ENCODE results near the gene BRINP2. TPM values are rescaled to one million over a fixed set of nuclear protein-coding genes. Genes with fewer than 3 reads are reported as not detected.

BRINP2 gene
- total RNA-seq, 4 donors from 2014 or later: not detected

- DNase-seq: no peak
- H3K4me3 ChIP-seq: no peak overlapping the region
- no peak for TF ChIP-seq POLR2A (IDR thresholded peaks at IDR 0.05)
- TF ChIP-seq, protein P1, sequence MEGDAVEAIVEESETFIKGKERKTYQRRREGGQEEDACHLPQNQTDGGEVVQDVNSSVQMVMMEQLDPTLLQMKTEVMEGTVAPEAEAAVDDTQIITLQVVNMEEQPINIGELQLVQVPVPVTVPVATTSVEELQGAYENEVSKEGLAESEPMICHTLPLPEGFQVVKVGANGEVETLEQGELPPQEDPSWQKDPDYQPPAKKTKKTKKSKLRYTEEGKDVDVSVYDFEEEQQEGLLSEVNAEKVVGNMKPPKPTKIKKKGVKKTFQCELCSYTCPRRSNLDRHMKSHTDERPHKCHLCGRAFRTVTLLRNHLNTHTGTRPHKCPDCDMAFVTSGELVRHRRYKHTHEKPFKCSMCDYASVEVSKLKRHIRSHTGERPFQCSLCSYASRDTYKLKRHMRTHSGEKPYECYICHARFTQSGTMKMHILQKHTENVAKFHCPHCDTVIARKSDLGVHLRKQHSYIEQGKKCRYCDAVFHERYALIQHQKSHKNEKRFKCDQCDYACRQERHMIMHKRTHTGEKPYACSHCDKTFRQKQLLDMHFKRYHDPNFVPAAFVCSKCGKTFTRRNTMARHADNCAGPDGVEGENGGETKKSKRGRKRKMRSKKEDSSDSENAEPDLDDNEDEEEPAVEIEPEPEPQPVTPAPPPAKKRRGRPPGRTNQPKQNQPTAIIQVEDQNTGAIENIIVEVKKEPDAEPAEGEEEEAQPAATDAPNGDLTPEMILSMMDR (IDR thresholded peaks at IDR 0.05 in 4 of 5, conservative IDR thresholded peaks at IDR 0.05 in 1 of 5): no peak
- no peaks in the 10 kb centered on the region for H3K27me3 ChIP-seq
- peak overlapping the region in 1 of 4 donors; percentile 47 for H3K27ac ChIP-seq
- in situ Hi-C loops (cut with MboI; ENCODE audit: low sequenced_read_pairs in 4 of 4) (no loop called here), intact Hi-C loops (cut with DNase I; ENCODE audit: low total_unique reads) (loop anchor here (5.0 to 10.0 kb wide), 2 partner anchors 169 to 737 kb away; no protein-coding TSS in a partner anchor)
- H3K9me3 ChIP-seq: no peaks in the 10 kb centered on the region
- H3K4me1 ChIP-seq: peaks cover 27 to 36% of the 10 kb centered on the region in 2 donors
- no peaks in the 10 kb centered on the region for H3K36me3 ChIP-seq
- ATAC-seq: no peak
Measured at GRCh38 chr1:177275736-177276135, 105.0 kb downstream of the BRINP2 start.

DNA sequence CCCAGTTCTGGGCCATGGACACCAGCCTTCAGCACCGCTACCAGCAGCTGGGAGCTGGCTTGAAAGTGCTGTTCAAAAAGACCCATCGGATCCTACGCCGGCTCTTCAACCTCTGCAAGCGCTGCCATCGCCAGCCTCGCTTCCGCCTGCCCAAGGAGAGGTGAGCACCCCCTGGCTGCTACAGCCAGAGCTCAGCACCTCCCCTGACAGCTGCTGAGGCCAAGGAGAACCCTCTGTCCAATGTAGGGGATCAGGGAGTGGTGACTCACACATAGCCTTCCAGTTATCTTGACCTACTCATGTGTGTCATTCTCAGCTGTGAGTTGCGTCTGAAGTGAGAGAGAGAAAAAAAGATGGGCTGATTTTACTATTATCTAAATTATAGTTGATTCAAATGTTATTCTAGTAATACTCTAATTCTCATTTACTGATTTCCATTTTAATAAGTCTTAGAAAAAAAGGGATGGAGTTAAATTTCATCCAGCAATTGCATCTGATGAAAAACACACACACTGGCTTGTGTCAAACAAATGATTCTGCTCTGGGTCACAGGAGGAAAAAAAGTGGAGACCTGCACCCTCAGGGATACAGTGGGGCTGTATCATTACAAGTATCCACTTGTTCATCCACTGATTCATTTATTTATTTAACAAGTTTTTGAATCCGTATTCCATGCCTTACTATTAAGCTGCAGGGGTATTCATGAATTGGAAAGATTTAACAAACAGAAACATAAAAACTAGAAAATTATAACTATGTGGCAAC lies 108.0 kb downstream of the BRINP2 start:
- peaks cover 19 to 36% of the 10 kb centered on the region in 2 donors for H3K4me1 ChIP-seq
- no peak overlapping the region for H3K27ac ChIP-seq
- no peaks in the 10 kb centered on the region for H3K36me3 ChIP-seq
- H3K4me3 ChIP-seq: no peak overlapping the region
- in situ Hi-C loops (cut with MboI; ENCODE audit: low sequenced_read_pairs in 4 of 4) (no loop called here), intact Hi-C loops (cut with DNase I; ENCODE audit: low total_unique reads) (loop anchor here (5.0 to 10.0 kb wide), 2 partner anchors 166 to 733 kb away; no protein-coding TSS in a partner anchor)
- no peak for ATAC-seq
- TF ChIP-seq, protein P1 (IDR thresholded peaks at IDR 0.05 in 4 of 5, conservative IDR thresholded peaks at IDR 0.05 in 1 of 5): no peak
- no peak for TF ChIP-seq POLR2A (IDR thresholded peaks at IDR 0.05)
- H3K9me3 ChIP-seq: no peaks in the 10 kb centered on the region
- no peak for DNase-seq
- H3K27me3 ChIP-seq: no peaks in the 10 kb centered on the region

DNA sequence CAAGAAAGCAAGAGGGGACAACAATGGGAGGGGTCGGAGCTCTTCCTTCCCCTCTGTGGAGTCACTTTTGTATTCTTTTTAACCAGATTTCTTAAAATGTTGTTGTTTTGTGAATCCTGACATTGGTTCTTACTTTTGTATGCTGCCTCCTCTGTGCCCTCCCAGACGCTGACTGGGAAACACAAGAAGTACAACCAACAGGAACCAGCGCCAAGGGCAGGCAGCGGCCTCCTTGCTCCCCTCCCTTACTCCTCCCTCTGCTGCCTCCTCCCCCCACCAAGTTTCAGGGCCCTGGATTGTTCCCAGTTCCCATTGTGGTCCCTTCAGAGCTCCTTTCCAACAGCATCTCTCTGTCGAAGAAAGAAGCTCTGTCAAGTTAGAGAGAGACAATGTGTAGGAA lies 111.1 kb downstream of the BRINP2 start:
- no peak overlapping the region for H3K27ac ChIP-seq
- peaks cover 0 to 10% of the 10 kb centered on the region in 2 donors for H3K4me1 ChIP-seq
- no peak overlapping the region for H3K4me3 ChIP-seq
- no peaks in the 10 kb centered on the region for H3K36me3 ChIP-seq
- in situ Hi-C loops (cut with MboI; ENCODE audit: low sequenced_read_pairs in 4 of 4): no loop called here
- ATAC-seq: no peak
- intact Hi-C loops (cut with DNase I; ENCODE audit: low total_unique reads): no loop called here
- no peaks in the 10 kb centered on the region for H3K27me3 ChIP-seq
- TF ChIP-seq, protein P1 (IDR thresholded peaks at IDR 0.05 in 4 of 5, conservative IDR thresholded peaks at IDR 0.05 in 1 of 5): no peak
- no peak for TF ChIP-seq POLR2A (IDR thresholded peaks at IDR 0.05)
- H3K9me3 ChIP-seq: no peaks in the 10 kb centered on the region
- no peak for DNase-seq

DNA sequence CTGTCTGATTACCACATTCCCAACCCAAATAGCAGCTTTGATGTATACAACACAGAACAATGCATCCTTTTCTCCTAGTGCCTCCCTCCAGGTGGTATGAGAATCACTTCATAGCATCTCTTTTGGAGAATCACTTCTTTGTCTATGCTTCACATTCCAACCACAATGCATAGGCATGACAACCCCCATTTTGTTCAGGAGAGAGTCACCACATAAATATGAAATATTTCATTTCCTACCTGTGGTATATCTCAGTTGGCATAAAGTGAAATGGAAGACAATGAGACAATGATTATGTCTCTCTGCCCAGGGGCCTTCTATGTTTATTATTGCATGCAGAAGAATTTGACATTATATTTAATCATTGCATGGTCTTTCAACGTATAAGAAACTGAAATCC lies 112.2 kb downstream of the BRINP2 start:
- intact Hi-C loops (cut with DNase I; ENCODE audit: low total_unique reads) (no loop called here), in situ Hi-C loops (cut with MboI; ENCODE audit: low sequenced_read_pairs in 4 of 4) (no loop called here)
- Histone ChIP-seq H3K27me3 (no peaks in the 10 kb centered on the region), H3K27ac (no peak overlapping the region), H3K4me3 (no peak overlapping the region), H3K9me3 (no peaks in the 10 kb centered on the region), H3K4me1 (peaks cover 0 to 10% of the 10 kb centered on the region in 2 donors), H3K36me3 (no peaks in the 10 kb centered on the region)
- TF ChIP-seq POLR2A (IDR thresholded peaks at IDR 0.05): no peak
- TF ChIP-seq, protein P1 (IDR thresholded peaks at IDR 0.05 in 4 of 5, conservative IDR thresholded peaks at IDR 0.05 in 1 of 5): no peak
- DNase-seq (no peak), ATAC-seq (no peak)
